NCI-H1048 (cell line): ENCODE data around the gene ARHGEF11.
"Not testable (repeated sequence)": the region's sequence is repeated elsewhere in the genome, so short reads cannot be mapped to it uniquely, and the experiment has no call there.

Source experiments
- DNase-seq: peaks from one replicate; lab custom pipeline; 2025; lab: John Stamatoyannopoulos, UW

ARHGEF11 gene

DNA sequence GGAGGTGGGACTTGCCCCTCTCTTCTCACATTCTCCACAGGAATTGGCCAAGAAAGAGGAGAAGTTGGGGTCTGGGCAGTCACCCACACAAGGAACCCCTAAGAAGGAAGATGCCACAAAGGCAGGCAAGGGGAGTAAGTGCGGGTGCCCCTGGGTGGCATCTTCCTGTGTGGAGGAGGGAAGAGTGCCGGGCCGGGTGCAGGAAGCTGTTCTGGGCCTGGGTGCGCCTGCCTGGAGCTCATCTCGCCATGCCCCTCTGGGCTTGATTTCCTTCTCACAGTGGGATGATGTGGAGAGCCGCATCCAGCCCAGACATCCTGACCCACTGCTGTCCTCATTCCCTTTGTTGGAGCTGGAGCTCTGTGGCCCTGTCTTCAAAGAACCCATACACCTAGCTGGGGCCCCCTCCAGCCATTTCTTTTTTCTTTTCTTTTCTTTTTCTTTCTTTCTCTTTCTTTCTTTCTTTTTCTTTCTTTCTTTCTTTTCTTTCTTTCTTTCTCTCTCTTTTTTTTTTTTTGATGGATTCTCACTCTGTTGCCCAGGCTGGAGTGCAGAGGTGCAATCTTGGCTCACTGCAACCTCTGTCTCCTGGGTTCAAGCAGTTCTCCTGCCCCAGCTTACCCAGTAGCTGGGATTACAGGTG, 115.8 kb downstream of the ARHGEF11 start:
- no peak for DNase-seq

DNA sequence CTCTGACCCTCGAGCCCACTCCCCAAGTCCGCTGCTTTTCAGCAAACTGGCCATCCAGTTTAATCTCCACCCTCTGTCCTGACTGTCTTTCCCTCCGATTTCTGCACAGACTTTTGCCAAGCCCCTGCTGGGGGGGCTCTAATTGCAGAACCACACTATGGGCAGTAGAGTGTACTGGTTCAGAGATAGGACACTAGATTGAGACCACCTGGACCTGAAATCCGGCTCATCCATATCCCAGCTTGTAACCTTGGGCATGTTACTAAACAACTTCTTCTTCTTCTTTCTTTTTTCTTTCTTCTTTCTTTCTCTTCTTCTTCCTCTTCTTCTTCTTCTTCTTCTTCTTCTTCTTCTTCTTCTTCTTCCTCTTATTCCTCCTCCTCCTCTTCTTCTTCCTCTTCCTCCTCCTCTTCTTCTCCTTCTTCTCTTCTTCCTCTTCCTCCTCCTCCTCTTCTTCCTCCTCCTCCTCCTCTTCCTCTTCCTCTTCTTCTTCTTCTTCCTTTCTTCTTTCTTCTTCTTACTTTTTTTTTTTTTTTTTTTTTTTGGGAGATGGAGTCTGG, 117.4 kb downstream of the ARHGEF11 start:
- no peak for DNase-seq

DNA sequence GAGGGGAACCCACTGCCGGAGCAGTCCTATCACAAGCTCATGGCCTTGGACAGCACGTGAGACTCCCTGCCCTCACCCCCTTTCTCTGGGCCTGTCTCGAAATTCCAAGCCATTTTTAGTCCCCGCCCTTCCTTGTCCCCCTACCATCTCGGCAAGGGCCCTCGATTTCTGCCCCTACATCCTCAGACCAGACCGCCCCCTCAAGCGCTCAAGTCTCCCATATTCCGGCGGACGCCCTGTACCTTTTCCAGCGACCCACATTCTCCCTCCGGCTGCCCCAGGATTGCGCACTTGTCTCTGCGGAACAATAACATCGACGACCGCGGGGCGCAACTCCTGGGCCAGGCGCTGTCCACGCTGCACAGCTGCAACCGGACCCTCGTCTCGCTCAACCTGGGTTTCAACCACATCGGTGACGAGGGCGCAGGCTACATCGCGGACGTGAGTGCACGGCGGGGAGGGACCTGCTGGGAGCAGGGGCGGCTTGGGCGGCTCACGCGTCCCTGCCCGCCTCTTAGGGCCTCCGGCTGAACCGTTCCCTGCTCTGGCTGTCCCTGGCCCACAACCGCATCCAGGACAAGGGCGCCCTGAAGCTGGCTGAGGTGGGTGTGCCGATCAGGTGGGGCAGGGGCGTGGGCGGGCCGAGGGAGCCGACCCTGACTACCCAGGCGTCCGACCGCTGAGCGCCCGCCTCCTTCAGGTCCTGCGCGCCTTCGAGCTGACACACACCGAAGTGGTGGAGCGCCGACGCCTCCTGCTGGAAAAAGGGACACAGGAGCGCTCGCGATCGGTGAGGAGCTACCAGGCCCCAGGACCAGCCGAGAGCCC, 118.1 kb downstream of the ARHGEF11 start:
- DNase-seq, result peak; percentile 20

DNA sequence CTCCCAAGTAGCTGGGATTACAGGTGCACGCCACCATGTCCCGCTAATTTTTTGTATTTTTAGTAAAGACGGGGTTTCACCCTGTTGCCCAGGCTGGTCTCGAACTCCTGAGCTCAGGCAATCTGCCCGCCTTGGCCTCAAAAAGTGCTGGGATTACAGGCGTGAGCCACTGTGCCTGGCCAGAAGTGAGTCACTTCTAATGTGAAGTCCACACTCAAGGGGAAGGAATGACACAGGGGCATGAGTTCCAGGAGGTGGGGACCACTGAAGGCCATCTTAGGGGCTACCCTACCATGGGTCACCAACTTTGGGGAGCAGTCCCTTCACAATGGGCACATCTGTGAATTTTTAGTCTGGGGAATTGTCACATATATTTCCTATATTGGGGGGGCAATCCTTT, 118.8 kb downstream of the ARHGEF11 start:
- not testable (repeated sequence) for DNase-seq

DNA sequence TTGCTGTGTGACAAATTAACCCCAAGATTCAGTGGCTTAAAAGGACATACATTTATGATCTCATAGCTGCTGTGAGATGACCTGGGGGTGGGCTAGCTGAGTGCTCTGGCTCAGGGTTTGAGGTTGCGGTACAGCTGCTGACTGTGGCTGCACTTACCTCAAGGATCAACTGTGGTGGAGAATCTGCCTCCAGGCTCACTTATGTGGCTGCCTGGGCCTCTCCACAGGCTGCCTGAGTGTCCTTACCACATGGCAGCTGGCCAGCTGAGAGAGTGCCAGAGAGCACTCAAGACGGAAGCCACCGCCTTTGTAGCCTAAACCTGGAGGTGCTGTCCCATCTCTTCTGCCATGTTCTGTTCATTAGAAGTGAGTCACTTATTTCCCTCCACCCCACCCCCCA, 119.4 kb downstream of the ARHGEF11 start:
- DNase-seq, result no peak

DNA sequence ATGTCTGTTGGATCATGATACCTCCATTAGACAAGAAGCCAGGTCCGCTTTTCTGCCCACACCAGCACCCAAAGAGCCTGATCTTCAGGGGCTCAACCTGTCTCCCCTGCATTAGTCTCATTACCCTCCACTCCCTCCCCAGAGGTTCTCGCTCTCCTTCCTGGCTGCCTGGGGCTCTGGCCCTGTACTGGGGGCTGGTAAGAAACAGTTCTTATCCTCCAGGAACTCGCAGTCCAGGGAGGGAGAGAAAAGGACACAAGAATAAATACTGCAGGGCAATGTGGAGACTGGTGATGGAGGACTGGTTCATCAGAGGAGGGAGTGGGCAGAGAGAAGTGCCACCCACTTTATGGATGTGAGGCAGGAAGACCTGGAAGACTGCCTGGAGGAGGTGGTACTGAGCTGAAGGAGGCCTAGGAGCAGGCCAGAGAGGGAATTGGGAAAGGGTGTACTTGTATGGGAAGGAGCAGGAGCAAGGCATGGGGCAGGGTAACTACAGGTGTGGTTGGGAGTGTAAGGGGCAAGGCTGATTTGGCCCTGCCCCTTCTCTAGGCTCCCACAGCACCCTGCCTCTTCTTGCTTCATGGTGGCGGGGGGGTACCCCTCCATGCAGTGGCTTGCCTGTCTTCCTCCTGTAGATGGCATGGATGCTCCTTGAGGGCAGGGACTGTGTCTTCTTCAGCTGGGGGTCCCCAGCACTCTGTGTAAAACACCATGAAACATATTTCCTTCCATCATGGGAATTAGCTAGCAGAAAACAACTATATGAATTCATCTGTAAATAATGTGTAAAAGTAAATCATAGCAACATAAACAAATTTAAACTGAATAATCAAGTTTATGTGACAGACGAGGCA, 120.2 kb downstream of the ARHGEF11 start:
- no peak for DNase-seq

DNA sequence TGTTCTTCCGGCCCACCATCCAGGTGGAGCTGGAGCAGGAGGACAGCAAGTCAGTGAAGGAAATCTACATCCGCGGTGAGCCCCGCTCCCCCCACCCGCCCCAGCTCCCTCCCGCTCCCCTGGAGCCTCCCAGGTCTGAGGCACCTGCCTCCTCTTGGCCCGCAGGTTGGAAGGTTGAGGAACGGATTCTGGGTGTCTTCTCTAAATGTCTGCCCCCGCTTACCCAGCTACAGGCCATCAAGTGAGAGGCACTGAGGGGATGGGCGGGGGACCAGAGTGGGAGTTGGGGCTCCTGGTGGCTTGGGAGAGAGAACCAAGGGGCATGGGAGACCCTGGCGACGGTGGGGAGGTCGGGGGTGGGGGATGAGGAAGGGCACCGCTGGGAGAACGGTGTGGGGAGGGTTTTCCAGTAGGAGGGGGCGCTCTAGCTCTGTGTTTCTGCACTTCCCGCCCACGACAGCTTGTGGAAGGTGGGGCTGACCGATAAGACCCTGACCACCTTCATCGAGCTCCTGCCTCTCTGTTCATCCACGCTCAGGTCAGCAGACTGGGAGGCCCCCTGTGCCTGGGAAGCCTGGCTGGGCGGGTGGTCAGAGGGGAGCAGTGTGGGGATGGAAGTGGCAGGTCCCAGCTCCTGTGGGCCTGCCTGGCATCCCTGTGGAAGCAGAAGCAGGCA, 120.9 kb downstream of the ARHGEF11 start:
- DNase-seq, result no peak

DNA sequence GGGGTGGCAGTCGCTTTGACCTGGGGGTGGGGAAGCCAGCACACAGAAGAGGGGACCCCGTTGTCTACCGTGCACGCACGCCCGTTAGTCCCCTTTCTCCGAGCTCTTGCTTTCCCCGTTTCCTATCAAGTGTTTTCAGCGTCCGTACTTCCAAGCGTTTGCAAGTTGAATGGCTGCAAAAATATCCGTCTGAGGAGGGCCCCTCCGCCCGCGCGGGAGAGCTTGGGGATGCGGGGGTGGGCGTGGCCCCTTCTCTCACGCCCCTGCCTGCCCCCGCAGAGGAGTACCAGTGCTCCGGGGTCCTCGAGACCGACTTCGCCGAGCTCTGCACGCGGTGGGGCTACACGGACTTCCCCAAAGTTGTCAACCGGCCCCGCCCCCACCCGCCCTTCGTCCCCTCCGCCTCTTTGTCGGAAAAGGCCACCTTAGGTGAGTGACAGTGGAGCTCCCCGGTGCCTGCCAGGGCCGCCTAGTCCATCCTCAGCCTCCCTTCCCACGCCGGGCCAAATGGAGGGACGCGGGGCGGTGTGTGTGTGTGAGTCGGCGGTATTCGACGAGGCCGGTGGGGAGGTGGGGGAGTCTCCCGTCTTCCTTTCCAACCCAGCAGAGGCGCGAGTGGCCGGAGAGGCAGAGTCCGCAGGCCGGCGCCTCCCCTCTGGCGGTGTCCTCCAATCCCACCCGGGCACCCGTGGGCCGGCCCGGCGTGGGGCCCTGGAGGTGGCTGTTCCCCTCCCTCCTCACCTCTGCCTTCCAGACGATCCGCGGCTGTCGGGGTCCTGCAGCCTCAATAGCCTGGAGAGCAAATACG, 121.7 kb downstream of the ARHGEF11 start:
- DNase-seq, result no peak

DNA sequence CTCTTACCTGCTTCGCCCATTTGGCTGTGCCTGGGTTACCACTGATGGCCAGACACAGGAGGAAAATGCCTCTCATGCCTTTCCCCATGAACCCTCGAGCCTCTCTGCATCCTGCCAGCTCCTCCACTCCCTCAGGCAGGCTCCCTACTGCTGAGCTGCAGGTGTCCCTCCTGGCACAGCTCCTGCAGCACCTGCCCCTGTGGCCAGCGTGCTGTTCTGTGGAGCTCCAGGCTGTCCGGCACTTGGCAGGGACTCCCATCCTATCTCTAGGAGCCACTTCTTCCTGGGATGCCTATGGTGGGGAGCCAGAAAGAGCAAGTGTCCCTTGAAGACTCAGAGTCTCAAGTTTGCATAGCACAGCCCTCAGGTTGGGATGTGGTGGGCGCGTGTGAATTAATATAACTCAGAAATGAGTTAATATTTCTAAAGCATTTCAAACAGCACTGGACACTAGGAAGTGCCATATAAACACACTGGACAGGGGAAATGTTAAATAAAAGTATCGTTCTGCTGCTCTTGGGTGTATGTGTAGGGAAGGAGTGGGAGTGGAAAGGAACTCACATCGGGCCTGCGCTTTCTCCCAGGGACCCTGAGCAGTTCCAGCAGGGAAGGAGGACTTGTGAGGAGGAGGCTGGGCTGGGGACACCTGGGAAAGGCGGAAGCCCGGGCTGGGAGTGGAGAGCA, 122.4 kb downstream of the ARHGEF11 start:
- no peak for DNase-seq

DNA sequence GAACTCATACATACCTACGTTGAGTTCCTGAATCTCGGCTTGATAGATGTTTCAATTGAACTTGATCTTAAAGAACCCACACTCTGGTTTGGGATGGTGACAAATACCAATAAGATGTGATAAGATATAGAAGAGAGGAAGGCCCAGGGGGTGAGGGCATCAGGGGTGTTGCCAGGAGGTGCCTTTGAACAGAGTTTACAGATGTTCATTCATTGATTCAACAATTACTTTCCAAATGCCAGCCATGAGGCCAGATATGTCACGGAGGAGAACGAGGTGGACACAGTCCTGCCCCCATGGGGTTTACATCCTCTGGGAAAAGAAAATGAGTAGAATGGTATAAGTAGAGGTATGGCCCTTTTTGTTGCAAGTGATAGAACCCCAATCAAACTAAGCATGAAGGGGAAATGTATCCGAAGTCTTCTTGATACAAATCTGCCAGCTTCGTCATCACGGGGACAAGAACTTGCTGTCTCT, 124.5 kb downstream of the ARHGEF11 start:
- DNase-seq, result no peak

DNA sequence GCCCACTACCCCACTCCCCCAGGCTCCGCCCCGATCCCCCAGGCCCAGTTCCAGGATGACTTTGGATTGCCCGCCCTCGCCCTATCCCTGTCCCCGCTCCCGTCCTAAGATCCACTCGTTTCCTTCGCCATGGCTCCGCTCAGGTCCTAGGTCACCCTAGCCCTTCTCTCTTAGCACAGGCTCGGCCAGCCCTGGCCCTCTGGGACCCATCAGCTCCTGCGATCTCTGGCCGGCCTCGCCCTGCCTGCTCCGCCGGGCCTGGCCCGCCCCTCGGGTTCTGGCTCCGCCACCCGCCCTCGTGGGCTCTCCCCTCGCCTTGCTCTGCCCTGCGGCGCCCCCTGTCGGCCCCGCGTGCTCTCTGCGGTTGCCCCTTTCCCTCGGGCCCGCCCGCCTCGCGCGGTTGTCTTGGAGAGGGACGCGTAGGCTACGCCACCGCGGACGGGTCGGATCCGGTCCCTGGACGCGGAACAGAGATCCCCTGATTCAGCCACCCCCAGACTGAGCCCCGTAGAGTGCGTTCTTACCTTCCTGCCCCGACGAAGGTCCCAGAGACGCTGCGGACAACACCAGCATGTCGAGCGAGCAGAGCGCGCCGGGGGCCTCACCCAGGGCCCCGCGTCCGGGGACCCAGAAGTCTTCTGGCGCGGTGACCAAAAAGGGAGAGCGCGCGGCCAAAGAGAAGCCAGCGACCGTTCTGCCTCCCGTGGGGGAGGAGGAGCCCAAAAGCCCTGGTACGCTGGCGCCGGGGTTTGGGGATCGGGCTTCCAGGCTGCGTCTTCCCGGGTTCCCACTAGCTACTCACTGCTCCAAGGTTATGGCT, 125.1 kb downstream of the ARHGEF11 start, which contains the start of gene LRRC71:
Gene LRRC71 (plus strand): TSS at position 400 of the 820 bp plus-strand sequence. CDS start 172 bp downstream, at position 572.
- DNase-seq, result peak; percentile 62

DNA sequence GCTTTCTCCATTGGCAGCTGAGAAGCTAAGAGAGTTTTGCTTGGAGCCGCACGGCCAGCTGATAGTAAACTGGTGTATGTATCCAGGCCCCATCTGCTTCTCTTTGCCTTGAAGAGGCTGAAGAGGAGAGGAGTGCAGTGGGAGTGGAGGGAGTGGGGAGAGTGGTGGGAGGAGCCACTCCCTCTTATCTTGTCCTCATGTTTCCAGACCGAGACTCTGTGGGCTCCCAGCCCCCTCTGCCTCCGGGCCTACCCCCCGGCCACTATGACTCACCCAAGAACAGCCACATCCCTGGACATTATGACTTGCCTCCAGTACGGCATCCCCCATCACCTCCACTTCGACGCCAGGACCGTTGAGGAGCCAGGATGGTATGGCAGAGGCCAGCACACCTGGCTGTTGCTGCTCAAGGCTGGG, 131.1 kb downstream of the ARHGEF11 start:
- no peak for DNase-seq

DNA sequence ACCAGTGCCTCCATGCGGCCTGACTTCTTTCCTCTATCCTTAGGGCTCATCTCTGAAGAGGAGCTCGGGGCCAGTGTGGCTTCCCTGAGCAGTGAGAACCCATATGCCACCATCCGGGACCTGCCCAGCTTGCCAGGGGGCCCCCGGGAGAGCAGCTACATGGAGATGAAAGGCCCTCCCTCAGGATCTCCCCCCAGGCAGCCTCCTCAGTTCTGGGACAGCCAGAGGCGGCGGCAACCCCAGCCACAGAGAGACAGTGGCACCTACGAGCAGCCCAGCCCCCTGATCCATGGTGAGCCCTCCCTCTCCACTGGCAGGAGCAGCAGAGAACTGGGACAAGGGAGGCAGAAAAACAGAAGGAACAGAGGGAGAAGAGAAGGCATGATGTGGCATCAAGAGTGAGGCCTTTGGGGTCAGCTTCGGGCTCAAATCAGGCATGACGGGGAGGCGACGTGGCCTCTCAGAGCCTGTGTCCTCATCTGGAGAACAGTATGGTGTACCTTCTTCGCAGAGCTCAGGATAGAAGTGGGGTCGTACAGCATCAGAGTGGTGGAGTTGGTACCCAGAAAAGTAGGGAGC, 131.6 kb downstream of the ARHGEF11 start:
- no peak for DNase-seq

DNA sequence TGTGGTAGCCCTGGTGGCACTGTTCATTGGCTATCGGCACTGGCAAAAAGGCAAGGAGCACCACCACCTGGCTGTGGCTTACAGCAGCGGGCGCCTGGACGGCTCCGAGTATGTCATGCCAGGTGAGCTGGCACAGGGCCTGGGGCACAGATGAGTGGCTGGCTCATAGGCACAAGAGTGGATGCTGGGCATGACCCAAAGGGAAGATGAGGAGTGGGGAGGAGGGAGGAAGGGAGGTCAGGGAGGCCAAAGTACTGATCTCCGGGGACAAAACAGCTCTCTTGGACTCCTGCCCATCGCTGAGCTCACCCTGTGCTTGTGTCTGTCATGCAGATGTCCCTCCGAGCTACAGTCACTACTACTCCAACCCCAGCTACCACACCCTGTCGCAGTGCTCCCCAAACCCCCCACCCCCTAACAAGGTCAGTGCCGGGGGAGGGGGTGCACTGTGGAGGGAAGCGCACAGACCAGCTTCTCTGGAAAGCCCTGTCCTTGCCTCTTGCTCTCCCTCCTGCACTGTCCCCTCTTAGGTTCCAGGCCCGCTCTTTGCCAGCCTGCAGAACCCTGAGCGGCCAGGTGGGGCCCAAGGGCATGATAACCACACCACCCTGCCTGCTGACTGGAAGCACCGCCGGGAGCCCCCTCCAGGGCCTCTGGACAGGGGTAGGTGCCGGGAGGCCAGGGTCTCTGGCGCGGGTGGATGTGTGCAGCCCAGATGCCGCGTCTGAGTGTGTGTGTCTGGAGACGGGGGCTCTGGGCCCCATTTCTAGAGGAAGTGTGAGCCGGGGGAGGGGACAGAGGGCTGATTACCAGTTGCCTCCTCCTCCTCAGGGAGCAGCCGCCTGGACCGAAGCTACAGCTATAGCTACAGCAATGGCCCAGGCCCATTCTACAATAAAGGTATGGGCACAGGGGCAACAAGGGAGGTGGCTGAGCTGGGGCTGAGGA, 132.4 kb downstream of the ARHGEF11 start:
- no peak for DNase-seq

DNA sequence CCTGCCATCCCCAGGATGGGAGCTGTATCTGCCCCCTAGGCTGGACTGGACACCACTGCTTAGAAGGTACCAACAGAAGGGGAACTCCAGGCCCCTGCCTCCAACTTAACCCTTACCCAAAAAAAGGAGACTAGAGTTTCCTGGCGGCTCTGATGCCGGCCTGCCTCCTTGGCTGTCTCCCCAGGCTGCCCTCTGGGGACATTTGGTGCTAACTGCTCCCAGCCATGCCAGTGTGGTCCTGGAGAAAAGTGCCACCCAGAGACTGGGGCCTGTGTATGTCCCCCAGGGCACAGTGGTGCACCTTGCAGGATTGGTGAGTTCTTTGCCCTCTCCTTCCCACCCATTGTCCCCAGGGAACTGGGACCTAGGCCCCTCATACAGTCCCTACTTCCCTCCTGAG, 133.2 kb downstream of the ARHGEF11 start:
- no peak for DNase-seq

DNA sequence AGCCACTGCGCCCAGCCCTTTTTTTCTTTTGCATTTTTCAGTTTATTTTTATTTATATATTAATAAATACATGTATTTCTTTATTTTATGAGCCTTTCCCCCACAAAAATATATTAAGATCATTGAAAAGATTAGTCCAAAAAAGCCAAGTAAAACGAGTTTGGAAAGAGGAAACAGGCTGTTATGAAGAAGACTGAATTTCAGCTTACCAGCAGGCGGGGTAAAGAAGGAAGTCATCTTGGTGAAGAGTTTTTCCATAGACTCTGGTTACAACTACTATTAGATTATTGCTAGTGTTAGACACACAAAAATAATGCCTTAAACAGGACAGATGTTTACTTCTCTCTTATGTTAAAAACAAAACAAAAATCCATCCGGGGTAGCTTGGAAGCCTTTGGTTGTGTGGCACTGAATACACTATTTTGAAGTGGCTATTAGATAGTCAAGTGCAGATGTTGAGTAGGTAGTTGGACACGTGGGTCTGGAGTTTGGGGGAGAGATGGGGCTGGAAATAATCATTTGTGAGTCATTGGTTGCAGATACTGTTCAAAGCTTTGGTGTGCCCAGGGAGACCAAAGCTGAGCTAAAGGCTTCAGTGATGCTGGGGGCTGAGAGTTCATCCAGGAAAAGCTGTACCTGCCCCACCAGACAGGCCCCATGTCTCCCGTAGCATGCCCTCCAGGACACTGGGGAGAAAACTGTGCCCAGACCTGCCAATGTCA, 133.8 kb downstream of the ARHGEF11 start:
- no peak for DNase-seq

DNA sequence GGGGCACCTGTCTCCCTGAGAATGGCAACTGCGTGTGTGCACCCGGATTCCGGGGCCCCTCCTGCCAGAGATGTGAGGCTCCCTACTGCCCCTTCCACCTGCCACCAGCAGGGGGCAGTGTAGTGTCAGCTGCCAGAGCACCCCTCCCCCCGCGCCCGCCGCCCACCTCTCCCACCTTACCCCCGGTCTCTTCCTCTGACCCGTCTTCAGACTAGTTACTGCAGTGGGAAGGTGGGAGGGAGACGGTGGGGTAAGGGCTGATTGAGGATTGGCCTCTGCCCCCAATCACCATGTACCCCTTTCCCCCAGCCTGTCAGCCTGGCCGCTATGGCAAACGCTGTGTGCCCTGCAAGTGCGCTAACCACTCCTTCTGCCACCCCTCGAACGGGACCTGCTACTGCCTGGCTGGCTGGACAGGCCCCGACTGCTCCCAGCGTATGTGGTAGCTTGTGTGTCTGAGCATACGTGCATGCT, 135.2 kb downstream of the ARHGEF11 start:
- no peak for DNase-seq
